Measurements from ENCODE around the gene CCDC122.

Gene CCDC122

DNA sequence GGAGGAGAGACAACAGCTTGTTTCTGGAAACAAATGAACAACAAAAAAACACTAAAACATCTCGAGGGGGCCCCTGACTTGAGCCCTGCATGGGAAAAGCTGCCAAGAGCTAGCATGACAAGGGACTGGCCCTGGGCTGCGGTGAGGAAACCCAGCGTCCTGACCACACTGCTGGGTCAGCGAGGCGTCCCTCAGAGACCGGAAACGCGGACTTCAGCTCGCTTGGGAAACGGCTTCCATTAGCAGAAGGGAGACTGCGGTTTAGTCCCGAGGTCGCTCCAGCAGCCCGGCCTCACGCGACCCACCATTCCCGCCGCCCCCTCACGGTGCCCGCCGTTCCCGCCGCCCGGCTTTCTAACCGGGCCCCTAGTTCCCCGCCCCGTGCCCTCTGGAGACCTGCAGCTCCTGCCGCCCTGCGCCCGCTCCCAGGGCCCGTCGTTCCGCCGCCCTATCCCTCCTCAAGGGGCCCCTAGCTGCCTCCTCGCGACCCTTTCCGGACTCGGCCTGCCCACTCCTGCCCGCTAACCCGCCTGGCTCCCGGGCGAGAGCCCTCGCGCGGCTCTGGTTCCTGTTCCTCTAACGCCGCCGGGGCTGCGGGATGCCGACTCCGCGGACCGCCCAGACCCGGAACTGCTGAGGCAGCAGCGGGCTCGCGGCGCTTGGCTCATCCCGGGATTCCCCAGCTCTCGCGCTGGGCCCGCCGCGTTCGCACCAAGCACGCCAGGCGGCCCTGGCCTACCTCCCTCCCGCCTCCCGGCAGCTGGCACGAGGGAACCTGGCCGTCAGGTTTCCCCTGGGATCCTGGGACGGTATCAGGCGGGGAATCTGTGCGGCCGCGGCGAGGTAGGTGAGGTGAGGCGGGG lies at the start of gene CCDC122:
CCDC122 (minus strand) TSS at position 849 of the 863 bp plus-strand sequence. CDS start 10,364 bp downstream, outside the sequence.
- DNase-seq = peak; percentile 53

- DNase-seq = no peak
Measured at GRCh38 chr13:43924549-43925245, 45.2 kb upstream of the CCDC122 start.

- no peak for DNase-seq
Measured at GRCh38 chr13:43920965-43921674, 41.6 kb upstream of the CCDC122 start.

- DNase-seq = no peak
Measured at GRCh38 chr13:43918636-43919035, 39.1 kb upstream of the CCDC122 start.

GRCh38 chr13:43916828-43917227 lies 37.3 kb upstream of the CCDC122 start:
- no peak for DNase-seq

DNA sequence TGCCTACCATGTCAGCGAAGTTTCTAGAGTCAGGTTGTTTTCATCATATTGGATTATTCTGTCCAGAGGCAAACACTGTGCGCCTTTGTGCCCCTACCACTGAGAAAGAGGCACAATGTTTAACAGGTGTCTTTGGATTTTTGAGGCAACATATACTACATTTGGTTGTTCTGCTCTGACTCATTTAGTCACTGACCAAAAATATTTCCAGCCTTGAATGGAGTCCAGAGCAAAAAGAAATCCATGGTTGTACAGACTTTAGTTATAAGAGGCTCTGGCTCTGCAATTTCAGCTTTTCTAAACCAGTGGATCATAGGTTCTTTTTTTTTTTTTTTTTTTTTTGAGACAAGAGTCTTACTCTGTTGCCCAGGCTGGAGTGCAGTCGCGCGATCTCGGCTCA lies 35.9 kb upstream of the CCDC122 start:
- DNase-seq = no peak

GRCh38 chr13:43911871-43912270 lies 32.3 kb upstream of the CCDC122 start:
- no peak for DNase-seq

- no peak for DNase-seq
Measured at GRCh38 chr13:43911278-43911677, 31.7 kb upstream of the CCDC122 start.

DNA sequence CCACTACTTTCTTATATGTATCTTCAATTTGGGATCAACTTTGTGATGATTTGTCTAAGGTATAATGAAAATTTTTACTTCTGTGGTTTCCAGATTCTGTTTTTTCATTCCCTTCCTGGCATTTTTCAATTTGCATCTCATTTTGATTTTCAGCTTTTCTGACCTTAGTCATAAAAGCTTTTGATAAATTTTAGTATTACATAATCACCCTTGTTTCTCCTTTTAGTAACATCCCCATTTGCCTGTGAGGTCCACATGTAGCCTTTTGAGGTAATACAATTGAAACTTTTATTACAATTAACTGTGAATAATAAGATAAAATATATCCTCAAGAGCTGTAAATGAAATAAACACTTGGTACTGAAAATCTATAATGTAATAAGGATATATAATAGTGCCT lies 31.3 kb upstream of the CCDC122 start:
- DNase-seq = no peak

- peak; percentile 28 for DNase-seq
Measured at GRCh38 chr13:43908156-43909126, 28.9 kb upstream of the CCDC122 start.

- DNase-seq = peak; percentile 27
Measured at GRCh38 chr13:43905435-43906031, 26.0 kb upstream of the CCDC122 start.

- DNase-seq = no peak
Measured at GRCh38 chr13:43895940-43896339, 16.4 kb upstream of the CCDC122 start.

- DNase-seq = no peak
Measured at GRCh38 chr13:43894438-43894837, 14.9 kb upstream of the CCDC122 start.

GRCh38 chr13:43884222-43884621 lies 4.7 kb upstream of the CCDC122 start:
- DNase-seq = no peak

- no peak for DNase-seq
Measured at GRCh38 chr13:43883631-43884030, 4.1 kb upstream of the CCDC122 start.

DNA sequence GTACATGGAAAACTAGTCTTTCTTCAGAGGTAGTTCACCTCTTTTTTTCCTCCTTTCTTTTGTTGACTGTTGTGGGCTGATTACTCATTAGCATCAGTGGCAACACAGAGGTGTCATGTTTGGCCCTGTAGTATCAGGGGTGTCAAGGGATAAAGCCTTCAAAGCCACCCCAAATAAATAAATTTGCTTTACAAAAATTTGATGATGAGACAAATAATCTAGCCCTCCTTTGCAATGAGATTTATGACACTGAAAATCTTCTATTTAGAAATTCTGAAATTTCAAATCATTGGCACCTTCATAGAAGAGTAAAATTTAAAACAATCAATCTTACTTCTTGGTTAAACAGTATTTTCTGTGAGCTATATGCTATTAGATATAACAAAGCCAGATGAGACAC lies 2.0 kb upstream of the CCDC122 start:
- no peak for DNase-seq

DNA sequence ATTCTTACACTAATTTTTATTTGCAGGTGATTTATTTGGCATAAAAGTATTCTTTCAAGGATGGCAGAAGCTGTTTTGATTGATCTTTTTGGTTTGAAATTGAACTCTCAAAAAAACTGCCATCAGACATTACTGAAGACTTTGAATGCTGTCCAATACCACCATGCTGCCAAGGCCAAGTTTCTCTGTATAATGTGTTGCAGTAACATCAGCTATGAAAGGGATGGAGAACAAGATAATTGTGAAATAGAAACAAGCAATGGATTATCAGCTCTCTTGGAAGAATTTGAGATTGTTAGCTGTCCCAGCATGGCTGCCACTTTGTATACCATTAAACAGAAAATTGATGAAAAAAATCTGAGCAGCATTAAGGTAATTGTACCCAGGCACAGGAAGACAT lies 1.4 kb upstream of the CCDC122 start:
- no peak for DNase-seq

GRCh38 chr13:43880214-43880855 lies 795 bp upstream of the CCDC122 start:
- no peak for DNase-seq

DNA sequence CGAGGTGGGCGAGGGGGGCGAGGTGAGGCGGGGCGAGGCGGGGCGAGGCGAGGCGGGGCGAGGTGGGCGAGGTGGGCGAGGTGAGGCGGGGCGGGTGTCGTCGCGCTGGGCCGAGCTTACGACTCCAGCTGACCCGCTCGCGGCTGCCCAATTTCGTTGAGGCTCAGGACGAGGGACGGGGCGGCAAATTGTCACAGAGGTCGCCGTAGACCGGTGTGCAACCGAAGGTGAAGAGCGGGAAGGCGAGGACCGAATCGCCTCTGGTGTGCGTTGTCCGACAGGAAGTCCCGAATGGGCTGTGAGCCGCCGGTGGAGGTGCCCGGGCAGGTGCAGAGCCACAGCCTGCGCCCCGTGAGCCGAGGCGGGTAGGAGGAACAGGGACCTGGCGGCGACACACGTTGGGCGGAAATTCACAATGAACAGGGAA lies 228 bp upstream of the CCDC122 start, which contains the start of gene LACC1:
LACC1 (plus strand) TSS at position 150 of the 427 bp plus-strand sequence. CDS start 1,082 bp downstream, outside the sequence.
- peak; percentile 53 for DNase-seq

GRCh38 chr13:43877766-43878165 lies 1.8 kb downstream of the CCDC122 start:
- DNase-seq = no peak

GRCh38 chr13:43877326-43877725 lies 2.2 kb downstream of the CCDC122 start:
- no peak for DNase-seq
